NCI-H345 treated with DMSO at 0.1 percent for 48 hours (cell line): Measurements from ENCODE around the gene UMAD1.
A peak's percentile ranks its signal among the peaks of the same experiment; 100 is the strongest.

Experiments
- DNase-seq: peaks from one replicate; lab custom pipeline; 2025; ENCODE audit not compliant: unreplicated experiment; lab: John Stamatoyannopoulos, UW

UMAD1 gene

GRCh38 chr7:7719236-7719635, 78.7 kb downstream of the UMAD1 start:
- DNase-seq = peak; percentile 77

- DNase-seq = no peak
Observed at GRCh38 chr7:7720193-7720592, 79.6 kb downstream of the UMAD1 start.

GRCh38 chr7:7720750-7721621, 80.4 kb downstream of the UMAD1 start:
- DNase-seq = no peak

DNA sequence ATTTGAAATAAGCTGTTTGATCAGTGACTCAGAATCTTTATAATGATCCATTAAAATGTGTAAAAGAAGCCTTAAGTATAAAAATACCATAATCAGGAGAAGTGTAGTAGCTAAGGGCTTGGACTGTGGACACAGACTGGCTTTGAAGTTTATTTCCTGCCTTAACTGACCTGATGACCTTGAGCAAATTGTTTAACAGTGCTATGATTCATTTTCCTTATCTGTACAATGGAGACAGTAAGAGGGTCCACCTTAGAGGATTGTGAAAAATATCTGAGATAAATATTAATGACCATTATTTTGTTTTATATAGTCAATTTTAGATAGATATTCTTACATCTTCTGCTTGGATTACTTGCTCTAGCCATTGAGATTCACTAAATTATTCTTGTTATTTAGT, 91.2 kb downstream of the UMAD1 start:
- no peak for DNase-seq

GRCh38 chr7:7732621-7733281, 92.2 kb downstream of the UMAD1 start:
- no peak for DNase-seq

DNA sequence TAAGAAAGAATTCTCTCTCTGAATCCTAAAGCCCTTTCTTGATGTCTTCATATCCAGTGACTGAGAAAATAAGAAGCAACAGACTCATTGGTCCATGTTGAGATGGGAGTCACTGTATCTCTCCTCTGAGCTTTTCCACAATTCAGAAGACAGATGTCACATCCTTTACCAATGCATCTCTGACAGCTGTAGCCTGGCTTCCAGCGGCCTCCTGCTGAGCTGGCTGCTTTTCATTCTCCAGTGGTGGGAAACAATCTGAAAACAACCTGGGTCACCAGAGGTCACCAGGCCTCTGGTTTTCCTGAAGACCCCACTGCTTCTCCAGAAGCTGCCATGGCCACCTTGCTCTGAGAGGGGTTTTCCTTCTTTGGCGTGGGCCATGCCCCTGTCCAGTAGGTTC, 96.1 kb downstream of the UMAD1 start:
- DNase-seq = no peak

DNA sequence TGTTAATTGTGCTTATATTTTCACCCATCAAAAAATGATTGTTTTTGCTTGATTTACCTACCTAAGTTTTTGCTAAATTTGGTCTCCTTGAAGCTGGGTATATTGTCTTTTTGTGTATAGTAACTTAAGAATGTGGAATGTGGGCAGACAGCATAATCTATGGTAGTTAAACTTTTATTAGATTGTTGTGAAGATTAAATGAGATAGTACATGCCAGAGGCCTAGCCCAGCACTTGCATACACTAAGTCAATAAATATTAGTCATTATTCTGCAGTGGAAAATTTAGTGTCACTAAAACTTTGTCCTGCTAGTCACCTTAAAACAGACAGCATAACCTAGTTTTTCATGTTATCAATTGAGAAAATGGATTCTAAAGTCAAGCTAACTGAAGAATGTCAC, 97.1 kb downstream of the UMAD1 start:
- no peak for DNase-seq

DNA sequence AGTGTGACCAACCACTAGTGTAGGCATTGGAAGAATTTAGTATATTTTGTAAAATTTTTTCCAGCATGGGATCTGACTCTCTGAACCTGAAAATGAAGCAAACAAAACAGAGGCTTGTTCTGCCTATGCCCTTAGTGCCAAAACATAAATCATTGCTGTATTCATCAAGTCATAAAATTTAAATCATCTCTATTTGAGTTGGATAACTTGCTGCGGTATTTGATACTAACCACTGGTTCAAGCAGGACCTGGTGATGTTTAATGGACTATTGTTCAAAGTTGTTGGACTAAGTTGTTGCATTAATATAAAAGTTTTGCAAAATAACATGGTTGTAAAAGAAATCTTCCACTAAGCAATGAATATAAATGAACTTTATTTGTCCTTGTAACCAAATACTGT, 97.6 kb downstream of the UMAD1 start:
- no peak for DNase-seq

- no peak for DNase-seq
Observed at GRCh38 chr7:7738622-7739021, 98.1 kb downstream of the UMAD1 start.

- no peak for DNase-seq
Observed at GRCh38 chr7:7739204-7740036, 98.9 kb downstream of the UMAD1 start.

GRCh38 chr7:7740037-7740355, 99.4 kb downstream of the UMAD1 start:
- no peak for DNase-seq

- DNase-seq = no peak
Observed at GRCh38 chr7:7742223-7742622, 101.7 kb downstream of the UMAD1 start.

DNA sequence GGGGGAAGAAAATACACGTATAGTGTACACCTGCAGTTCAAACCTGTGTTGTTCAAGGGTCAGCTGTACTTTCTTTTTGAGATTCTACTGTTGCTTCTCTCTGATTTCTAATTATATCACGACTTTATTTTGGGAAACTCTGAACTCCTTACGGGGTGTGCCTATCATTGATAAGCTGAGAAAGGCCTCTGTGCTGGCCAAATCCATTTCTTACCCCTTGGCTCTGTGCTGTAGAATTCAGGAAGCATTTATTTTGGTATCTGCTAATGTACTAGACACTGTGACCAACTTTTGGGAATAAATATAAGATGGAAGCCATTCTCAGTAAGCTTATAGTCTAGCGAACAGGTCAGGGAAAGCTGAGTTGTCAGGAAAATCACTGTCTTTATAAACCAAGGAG, 104.7 kb downstream of the UMAD1 start:
- no peak for DNase-seq

GRCh38 chr7:7745966-7746365, 105.4 kb downstream of the UMAD1 start:
- no peak for DNase-seq

DNA sequence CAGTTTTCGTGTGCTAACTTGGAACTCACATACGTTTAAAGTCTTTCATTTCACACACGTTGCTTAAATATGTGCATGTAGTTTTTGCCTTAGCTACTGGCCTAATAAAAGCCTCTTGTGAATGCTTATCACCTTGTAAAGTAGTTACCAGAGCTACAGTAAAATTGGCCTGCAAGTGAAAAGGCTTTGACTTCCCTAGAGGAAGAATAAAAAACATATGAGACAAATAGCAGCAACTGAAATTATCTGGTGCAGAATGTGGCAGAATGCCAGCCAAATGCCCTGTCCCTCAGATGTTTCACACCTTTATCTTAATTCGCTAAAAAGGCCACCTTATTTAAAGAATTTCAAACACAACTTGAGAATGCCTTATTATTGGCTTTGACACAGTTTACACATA, 105.9 kb downstream of the UMAD1 start:
- DNase-seq = peak; percentile 4

- no peak for DNase-seq
Observed at GRCh38 chr7:7750571-7751242, 110.2 kb downstream of the UMAD1 start.

DNA sequence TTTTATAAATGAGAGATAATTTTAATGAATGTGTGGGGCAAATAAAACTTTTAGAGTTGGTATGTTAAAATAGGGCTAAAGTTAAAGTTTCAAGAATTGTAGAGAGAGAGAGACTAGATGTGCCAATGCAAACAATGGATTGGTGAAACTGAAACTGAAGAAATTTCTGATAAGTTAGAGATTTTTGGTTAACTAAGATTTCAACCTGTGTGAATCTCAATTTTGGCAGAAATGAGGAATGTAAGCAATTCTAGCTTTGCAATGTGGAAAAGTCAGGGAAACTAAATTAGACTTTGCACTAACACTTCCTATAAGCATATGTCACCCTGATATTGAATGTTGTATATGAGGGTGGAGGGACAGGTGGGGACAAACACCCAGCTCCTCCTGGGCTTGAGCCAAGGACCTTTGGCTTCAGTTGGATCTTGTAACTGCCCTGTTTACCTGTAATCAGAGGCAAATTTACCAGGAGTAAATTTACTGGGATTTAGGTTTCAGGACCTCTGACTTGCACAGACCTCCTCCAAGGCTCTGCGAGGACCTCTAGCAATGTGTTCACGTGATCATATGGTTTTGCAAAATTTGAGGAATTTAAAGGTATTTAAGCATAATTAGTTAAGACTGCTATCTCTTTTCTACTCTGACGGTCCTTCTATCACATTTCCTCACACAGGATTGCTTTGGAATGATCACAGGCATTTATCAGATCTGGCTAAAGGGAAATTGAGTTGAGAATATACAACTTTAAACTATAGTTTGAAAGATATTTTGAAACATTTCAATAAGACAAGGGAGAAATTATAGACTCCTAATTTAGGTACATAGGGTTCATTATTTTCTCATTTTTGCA, 110.9 kb downstream of the UMAD1 start:
- DNase-seq = no peak

DNA sequence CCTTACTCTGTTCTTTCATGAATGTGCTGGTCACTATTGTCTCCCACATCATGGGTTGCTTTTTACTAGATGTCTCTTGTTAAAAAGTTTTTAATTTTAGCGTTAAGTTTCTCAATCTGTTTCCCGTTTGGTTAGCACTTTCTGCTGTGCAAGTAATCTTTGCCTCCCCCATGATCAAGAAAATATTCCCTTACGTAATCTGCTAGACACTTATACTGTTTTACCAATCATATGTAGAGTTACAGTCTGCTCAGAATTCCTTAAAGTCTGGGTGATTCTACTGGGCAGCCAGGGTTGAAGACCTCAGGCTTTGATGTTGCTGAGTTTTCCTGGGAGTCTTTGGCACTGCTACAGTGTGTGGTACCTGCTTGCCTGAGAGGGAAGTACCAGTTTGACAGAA, 116.0 kb downstream of the UMAD1 start:
- DNase-seq = no peak

DNA sequence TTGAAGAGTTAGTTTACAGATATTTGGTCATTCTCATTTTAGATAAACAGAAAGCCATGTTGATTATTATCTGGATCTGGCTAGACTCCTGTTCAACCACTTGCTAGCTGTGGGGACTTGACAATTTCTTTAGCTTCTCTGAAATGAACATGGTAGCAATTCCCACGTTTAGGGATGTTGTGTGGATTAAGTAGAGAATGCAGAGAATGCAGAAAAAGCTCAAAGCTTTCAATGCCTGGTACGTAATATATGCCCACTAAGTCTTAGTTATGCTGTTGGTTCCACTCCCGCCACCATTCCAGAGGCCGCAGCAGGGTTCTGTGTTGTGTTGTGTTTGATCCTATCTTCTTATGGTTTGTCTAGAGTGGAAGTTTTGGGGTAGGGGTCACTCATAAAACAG, 117.0 kb downstream of the UMAD1 start:
- DNase-seq = no peak

GRCh38 chr7:7761340-7761973, 120.9 kb downstream of the UMAD1 start:
- DNase-seq = no peak
